Activated CD4-positive, alpha-beta T cell treated with anti-CD3 and anti-CD28 coated beads, Interleukin-2, amount 50 U/mL, for 4 hours (primary cell): ENCODE data around the gene SHPK.

Experiments
- DNase-seq, 2 experiments: peaks; one replicate each; pipeline ENCODE4 v3.0.0-alpha.2; 2020

Gene SHPK

GRCh38 chr17:3636154-3636907 lies at the start of gene SHPK, which contains the start of gene CTNS:
TSS of gene SHPK (minus strand) at chr17:3636250. CDS start at chr17:3636219, 31 bp downstream.
TSS of gene CTNS (plus strand) at chr17:3636760. CDS start at chr17:3640207, 3,447 bp downstream.
- peak; percentile 90 to 92 for DNase-seq

GRCh38 chr17:3685174-3685573 lies 49.1 kb upstream of the SHPK start:
- no peak for DNase-seq

GRCh38 chr17:3683054-3683511 lies 47.0 kb upstream of the SHPK start:
- peak; percentile 53 to 55 for DNase-seq

DNA sequence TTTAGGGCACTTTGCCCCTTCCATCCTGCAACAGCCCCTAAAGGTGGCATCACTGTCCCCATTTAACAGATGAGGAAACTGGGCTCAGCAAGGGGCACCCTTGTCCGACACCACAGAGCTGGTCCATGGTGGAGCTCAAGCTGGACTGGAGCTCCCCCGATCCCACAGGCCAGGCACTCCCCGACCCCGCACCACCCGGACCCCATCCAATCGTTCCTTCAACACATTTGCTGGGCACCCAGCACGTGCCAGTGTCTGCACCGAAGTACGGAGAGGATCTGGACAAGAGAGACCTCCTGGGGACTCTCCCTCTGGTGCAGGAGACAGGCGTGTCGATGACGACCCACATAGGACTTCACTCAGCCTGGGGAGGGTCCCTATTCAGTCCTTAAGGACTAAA lies 46.0 kb upstream of the SHPK start:
- no peak for DNase-seq

GRCh38 chr17:3681565-3681964 lies 45.5 kb upstream of the SHPK start:
- no peak for DNase-seq

DNA sequence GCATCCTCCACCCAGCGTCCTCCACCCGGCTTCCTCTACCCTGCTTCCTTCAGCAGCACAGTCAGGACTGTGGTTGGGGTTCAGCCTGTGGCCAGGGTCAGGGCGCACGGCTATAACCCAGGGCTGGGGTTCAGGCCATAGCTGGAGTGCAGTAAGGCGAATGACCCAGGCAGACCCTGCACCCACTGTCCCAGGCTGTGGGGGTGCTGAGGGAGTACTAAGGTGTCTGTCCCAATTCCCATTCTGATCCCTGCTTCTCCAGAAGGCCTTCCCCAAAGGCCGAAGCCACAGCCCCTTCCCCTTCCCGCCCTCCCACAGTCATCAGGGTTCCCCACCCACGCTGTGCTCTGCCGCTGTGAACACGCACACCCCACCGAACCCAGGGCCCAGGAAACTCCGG lies 45.0 kb upstream of the SHPK start:
- DNase-seq: no peak

- no peak for DNase-seq
Observed at GRCh38 chr17:3679531-3680126, 43.6 kb upstream of the SHPK start.

DNA sequence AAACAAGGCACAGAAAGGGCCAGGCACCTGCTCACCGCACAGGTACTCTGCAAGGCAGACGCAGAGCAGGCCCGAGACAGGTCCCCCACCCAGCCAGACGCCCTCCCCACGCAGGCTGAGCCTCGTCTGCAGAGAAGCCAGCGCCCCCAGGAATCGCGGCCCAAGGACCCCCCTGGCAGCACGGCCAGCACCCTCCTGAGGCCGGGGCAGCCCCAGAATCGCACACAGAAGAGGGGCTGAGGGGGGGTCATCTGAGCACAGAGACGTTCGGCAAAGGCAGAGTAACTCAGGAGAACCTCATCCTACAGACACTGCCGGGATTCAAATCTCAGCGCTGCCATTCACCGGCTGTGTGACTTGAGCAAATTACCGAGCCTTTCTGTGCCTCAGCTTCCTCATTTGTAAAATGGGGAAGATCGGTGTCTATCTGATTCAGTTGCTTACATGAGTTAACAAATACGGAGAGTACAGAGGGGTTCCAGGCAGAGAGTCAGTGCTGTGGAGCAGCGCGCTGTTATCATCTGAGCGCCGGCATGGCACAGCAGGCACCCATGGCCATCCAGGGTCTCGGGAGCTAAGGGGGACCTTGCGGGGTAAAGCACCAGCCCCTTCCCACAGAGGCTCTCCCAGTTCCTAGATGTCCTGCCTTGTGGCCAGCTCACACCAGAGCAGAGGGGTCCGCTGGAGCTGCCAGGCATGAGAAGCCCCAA lies 42.9 kb upstream of the SHPK start:
- DNase-seq: no peak

DNA sequence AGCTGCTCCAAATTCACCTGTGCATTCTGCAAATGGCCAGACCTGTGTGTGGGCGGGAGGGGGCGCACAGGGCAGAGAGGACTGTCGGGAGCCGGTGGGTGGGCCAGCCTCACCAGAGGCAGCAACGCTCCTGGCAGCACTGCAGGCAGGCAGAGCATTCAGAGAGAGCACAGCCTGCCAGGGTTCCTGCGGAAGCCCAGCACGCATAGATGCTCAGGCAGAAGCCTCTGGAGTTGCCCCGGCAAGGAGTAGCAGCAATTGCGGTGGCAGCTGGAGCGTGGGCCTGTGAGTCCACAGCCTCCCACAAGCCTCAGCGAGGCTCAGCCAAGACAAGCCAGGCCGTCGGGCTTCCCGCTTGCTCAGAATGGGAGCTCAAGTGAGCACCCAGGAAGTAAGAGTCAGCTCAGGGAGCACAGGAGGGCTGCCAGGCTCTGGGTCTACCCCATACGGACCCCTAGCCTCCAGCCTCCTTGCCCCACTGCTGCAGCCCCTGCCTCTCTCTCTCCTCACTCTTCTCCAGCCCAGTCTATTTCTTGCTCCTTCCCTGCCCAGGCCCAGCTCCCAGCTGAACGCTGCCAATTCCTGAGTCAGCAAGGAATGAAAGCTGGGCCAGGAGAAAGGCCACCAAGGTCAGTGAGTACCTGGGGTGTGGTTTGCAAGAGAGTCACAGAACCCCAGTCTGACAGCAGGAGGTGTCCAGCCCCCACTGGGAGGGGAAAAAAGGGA lies 42.2 kb upstream of the SHPK start:
- no peak for DNase-seq

DNA sequence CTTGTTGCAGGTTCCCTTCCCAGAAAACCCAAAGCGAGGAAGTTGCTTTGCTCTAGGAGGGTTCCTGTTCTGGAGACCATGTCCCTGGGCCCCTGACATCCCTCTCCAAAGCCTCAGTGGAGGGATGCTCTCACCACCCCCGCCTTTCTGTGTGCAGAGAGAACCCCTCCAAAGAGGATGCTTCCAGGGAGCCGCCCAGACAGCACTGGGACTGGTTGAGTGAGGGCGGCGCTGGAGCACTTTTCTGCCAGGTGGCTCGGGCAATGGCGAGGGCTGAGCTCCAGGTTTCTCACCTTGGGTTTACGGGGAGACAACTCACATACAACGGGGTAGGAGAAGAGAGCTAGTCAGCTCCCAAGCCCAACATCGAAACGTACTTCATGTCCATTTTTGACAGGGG lies 39.8 kb upstream of the SHPK start:
- no peak for DNase-seq

GRCh38 chr17:3672571-3672970 lies 36.5 kb upstream of the SHPK start:
- DNase-seq: no peak

GRCh38 chr17:3669548-3669947 lies 33.5 kb upstream of the SHPK start:
- DNase-seq: no peak

GRCh38 chr17:3669085-3669347 lies 33.0 kb upstream of the SHPK start:
- DNase-seq: no peak

DNA sequence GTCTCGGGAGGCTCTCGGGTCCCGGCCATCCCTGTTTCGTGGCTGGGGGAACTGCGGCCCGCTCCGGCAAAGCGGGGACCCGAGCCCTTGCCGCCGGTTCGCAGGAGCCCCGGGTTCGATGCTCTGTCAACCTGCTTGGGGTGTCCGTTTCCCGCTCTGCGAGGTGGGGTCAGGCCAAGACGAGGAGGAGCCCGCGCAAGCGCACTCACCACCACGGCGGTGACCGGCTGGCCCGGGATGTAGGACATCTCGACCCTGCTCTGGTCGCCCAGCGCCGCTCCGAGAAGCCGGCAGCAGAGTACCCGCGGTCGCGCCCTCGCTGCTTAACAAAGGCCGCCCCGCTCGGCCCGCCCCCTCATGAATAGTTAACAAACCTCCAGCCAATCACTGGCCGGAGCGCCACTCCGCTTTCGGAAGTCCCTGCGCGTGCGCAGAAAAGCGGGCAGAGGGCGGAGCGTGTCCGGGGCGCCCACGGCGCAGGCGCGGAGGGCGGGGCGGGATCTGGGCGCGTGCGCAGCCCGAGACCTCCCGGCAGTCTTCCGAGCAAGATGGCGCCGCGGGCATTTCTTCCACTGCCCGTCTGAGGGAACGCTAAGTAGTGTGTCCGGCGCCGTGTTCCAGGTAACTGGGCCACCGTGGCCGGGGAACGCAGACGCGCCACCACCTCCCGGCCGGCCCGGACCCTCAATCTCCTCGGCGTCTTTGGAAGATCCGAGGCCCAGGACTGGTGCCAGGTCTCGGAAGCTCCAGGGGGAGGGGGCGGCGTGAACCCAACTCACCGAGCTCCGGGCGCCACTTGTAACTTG lies 32.4 kb upstream of the SHPK start, which contains the start of the genes EMC6 and TAX1BP3:
Gene EMC6 (plus strand): TSS at position 534 of the 806 bp plus-strand sequence. CDS start 335 bp downstream, outside the sequence.
Gene TAX1BP3 (minus strand): TSS at position 300 of the 806 bp plus-strand sequence. CDS start 52 bp downstream, at position 248.
- peak; percentile 96 for DNase-seq

GRCh38 chr17:3667366-3668278 lies 31.6 kb upstream of the SHPK start:
- DNase-seq: no peak

DNA sequence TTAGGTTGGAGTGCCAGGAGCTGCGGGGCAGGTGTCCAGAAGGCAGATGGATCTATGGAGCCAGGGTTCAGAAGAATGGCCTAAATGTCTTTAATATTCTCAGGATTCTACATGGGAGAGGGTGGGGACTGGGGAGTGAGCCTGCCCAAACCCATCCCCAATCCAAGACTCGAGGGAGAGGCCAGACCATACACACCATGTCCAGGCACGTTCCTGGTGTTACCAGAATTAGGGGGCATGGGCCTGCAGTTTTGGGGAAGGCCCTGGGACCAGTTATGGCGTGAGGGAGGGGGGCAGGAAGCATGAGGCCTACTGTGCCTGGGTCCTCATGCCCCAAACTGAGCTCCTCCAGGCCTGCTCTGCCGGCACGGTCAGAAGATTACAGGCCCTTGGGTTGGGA lies 30.5 kb upstream of the SHPK start:
- DNase-seq: no peak

DNA sequence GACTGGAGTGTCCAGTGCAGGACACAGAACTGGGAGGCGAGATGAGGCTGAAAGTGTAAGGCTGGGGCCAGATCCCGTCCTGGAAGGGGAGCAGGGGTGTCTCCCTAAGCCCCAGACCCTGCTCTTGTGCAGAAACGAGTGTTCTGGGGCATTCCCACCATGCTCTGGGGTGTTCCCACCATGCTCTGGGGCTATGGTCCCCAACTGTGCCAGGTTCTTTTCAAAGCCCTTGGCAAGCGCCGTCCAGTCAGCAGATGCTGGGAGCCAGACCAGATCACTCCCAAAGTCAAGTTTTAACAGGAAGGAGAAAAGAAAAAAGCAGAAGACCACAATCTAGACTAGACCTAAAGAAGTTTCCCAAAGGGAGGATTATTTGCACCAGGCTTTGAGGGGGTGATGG lies 29.8 kb upstream of the SHPK start:
- no peak for DNase-seq

DNA sequence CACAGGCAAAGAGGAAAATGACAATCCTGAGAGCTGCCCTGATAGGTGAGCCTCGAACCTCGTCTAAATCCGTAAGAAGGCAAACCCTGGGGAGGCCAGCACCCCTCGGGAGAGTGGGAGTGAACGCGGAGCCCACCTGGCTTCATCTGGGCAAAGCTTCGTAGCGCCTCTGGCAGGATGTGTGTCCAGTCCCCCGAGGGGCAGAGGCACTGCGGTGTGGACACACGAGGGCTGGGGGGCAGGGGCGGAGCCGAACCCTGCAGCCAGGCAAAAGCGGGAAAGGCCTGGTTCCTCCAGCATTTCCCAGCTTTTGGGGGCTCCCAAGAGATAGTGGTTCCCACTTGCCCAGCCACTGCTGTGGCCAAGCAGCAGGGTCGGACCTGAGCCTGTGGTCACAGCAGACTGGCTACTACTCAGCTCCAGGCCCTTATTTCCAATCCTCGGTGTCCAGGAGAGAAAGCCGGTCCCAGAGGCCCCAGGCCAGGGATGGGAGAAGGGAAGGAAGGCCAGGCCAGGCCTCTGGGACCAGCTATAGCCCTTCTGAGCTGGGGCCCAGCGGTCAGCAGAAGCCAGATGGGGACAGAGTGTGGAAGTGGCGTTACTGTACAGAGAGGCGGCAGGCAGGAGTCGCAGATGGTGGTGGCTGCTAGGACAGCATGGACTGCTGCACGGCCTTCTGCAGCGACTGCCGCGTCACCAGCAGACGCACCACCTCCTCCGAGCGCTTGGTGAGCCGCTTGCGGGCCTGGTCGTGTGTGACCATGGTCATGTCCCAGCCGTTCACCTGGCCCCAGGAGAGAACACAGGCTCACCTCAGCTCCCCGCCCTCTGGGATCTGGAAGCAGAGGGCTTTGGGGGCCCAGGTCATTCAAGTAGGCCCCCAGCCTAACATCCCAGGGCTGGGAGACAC lies 27.3 kb upstream of the SHPK start:
- DNase-seq: no peak

GRCh38 chr17:3660311-3660891 lies 24.4 kb upstream of the SHPK start:
- no peak for DNase-seq
